ENCODE results near the gene SLC35E3. TPM values are rescaled to one million over a fixed set of nuclear protein-coding genes. Genes with fewer than 3 reads are reported as not detected.

Gene SLC35E3
- total and polyA plus RNA-seq, 10 donors = 4.8 to 16.1 (median 6.4) TPM

DNA sequence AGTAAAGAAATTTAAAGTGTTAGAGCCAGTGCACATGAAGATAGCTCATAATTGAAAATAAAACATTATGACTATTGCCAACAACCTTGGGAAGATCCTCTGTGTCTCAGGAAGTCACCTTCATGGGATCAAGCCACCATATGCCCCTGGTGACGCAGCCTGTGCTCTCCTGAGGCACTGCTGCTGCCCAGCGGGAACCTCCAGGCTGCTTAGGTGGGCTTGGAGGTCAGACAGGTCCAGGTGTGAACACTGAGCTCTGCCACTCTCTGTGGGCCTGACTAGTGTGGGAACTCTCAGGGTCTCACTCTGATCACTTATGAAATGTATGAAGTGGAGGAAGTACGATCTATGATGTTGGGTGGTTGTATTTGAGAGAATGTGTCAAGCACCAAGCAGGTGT, 16.7 kb downstream of the SLC35E3 start:
- Histone ChIP-seq H3K27me3 (replicated peaks in 1 of 7) (no peaks in the 10 kb centered on the region), H3K4me3 (no peak overlapping the region), H3K9me3 (no peaks in the 10 kb centered on the region), H3K4me1 (no peaks in the 10 kb centered on the region), H3K36me3 (peaks cover 0 to 99% (median 24%) of the 10 kb centered on the region in 6 donors), H3K27ac (no peak overlapping the region)
- 90 to 98% (median 94%) methylated on average over 2 to 3 of the region's 3 CpGs for WGBS, 5 donors
- intact Hi-C loops (cut with DNase I; ENCODE audit: low total_unique reads) = no loop called here
- DNase-seq = peak; percentile 51
- TF ChIP-seq CTCF (IDR thresholded peaks at IDR 0.05 in 8 of 11, conservative IDR thresholded peaks at IDR 0.05 in 3 of 11) = no peak
- no peak for TF ChIP-seq POLR2A (IDR thresholded peaks at IDR 0.05)
- no peak for TF ChIP-seq POLR2AphosphoS5 (IDR thresholded peaks at IDR 0.05)

GRCh38 chr12:68765696-68766095, 19.7 kb downstream of the SLC35E3 start:
- WGBS, 5 donors = 97 to 100% (median 97%) methylated on average over 1 of the region's 1 CpG
- Histone ChIP-seq H3K4me3 (no peak overlapping the region), H3K27ac (no peak overlapping the region), H3K27me3 (replicated peaks in 1 of 7) (no peaks in the 10 kb centered on the region), H3K4me1 (no peaks in the 10 kb centered on the region), H3K9me3 (no peaks in the 10 kb centered on the region), H3K36me3 (peaks cover 0 to 69% (median 18%) of the 10 kb centered on the region in 6 donors)
- no peak for TF ChIP-seq POLR2A (IDR thresholded peaks at IDR 0.05)
- no peak for TF ChIP-seq CTCF (IDR thresholded peaks at IDR 0.05 in 8 of 11, conservative IDR thresholded peaks at IDR 0.05 in 3 of 11)
- no peak for TF ChIP-seq POLR2AphosphoS5 (IDR thresholded peaks at IDR 0.05)
- DNase-seq = no peak
- intact Hi-C loops (cut with DNase I; ENCODE audit: low total_unique reads) = no loop called here

DNA sequence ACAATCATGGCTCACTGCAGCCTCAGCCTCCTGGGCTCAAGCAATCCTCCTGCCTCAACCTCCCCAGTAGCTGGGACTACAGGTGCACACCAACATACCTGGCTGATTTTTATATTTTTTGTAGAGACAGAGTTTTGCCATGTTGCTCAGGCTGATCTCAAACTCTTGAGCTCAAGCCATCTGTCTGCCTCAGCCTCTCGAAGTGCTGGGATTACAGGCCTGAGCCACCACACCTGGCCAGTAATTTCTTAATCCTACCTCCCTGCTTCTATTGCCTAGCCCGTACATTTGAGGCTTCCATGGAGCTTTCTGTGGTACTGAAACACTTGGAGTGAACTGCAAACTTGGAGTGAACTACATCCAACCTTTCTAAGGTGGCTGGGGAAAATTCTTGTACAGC, 20.7 kb downstream of the SLC35E3 start:
- no peak overlapping the region for H3K27ac ChIP-seq
- WGBS, 5 donors = 91 to 97% (median 95%) methylated on average over 2 of the region's 2 CpGs
- TF ChIP-seq CTCF (IDR thresholded peaks at IDR 0.05 in 8 of 11, conservative IDR thresholded peaks at IDR 0.05 in 3 of 11) (no peak), POLR2AphosphoS5 (IDR thresholded peaks at IDR 0.05) (no peak), POLR2A (IDR thresholded peaks at IDR 0.05) (no peak)
- peaks cover 0 to 59% (median 13%) of the 10 kb centered on the region in 6 donors for H3K36me3 ChIP-seq
- no peaks in the 10 kb centered on the region for H3K9me3 ChIP-seq
- no peaks in the 10 kb centered on the region for H3K4me1 ChIP-seq
- no peak overlapping the region for H3K4me3 ChIP-seq
- no peak for DNase-seq
- intact Hi-C loops (cut with DNase I; ENCODE audit: low total_unique reads) = no loop called here
- H3K27me3 ChIP-seq (replicated peaks in 1 of 7) = no peaks in the 10 kb centered on the region

DNA sequence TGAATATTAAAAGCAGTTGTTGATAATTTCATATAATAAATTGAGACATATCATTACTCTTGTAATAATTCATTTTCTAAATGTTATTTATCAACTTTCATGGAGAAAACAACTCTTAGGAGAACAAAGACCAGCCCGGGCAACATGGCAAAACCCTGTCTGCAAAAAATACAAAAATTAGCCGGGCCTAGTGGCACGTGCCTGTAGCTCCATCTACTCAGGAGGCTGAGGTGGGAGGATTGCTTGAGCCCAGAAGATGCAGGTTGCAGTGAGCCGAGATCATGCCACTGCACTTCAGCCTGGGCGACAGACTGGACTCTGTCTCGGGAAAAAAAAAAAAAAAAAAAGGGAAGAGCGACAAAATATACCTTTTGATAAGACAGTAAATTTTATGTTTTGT, 21.2 kb downstream of the SLC35E3 start:
- WGBS, 5 donors = 90 to 99% (median 96%) methylated on average over 7 of the region's 7 CpGs
- Histone ChIP-seq H3K27me3 (replicated peaks in 1 of 7) (no peaks in the 10 kb centered on the region), H3K4me3 (no peak overlapping the region), H3K4me1 (peaks cover 0 to 2% (median 0%) of the 10 kb centered on the region in 6 donors), H3K36me3 (peaks cover 0 to 54% (median 12%) of the 10 kb centered on the region in 6 donors), H3K27ac (no peak overlapping the region), H3K9me3 (no peaks in the 10 kb centered on the region)
- intact Hi-C loops (cut with DNase I; ENCODE audit: low total_unique reads) = no loop called here
- DNase-seq = no peak
- no peak for TF ChIP-seq POLR2AphosphoS5 (IDR thresholded peaks at IDR 0.05)
- no peak for TF ChIP-seq CTCF (IDR thresholded peaks at IDR 0.05 in 8 of 11, conservative IDR thresholded peaks at IDR 0.05 in 3 of 11)
- no peak for TF ChIP-seq POLR2A (IDR thresholded peaks at IDR 0.05)

All from spleen (tissue), 11 donors.